NCI-H524 (cell line): ENCODE data around the gene CCDC6.

Experiments used
- DNase-seq, 2 experiments: peaks; one replicate each; lab custom pipeline; 2025; lab: John Stamatoyannopoulos, UW

CCDC6 gene

DNA sequence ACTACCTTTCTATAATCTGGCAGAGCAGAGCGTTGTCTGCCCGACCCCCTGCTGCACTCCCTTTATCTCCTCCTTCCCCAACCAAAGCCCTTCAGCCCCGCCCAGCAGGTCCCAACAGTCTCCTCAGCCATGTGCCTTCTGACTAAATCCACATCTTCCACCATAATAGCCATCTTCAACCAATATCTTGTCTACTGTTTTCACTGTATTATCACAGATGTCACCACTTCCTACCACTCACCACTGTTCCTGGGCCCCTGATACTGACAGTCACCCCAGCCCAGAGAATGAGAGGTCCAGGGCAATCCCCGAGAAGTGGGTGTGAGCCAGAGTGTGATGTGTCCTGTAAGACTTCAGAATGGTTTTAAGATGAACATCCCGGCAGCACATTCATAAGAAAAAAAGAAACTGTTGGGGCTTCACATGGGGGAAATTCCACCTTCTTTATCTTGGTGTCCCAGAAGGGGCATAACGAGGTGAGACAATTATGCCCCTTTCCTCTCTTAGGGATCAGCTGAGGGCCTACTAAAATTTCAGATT, 25.3 kb downstream of the CCDC6 start:
- no peak for DNase-seq

DNA sequence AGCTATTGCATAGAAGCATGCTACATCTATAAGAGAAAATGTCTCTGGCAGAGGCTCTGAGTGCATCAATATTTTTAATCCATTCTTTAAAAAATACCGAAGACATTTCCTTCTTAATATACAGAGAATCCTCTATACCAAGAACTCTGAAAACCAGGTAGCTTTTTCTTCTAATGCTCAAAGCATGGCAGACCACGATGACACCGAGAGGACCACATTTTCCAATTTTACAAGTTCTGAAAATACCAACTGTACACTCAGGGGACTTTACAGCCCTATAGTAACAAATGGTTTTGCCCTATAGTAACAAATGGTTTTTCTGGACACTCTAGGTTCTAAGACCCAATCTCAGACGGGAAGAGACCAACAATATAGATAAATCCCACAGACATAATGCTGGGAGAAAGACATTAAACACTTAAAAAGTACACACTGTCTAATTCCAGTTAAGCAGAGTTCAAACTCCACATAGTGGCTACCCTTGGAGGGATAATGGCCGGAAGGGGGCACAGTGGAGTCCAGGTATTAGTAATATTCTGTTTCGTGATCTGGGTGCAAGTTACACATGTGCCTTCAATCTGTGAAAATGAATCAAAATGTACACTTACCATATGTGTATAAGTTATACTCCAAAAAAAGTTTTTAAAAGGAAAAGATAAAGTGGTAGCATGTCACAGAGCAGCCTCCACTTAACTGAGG, 26.2 kb downstream of the CCDC6 start:
- DNase-seq, result no peak

DNA sequence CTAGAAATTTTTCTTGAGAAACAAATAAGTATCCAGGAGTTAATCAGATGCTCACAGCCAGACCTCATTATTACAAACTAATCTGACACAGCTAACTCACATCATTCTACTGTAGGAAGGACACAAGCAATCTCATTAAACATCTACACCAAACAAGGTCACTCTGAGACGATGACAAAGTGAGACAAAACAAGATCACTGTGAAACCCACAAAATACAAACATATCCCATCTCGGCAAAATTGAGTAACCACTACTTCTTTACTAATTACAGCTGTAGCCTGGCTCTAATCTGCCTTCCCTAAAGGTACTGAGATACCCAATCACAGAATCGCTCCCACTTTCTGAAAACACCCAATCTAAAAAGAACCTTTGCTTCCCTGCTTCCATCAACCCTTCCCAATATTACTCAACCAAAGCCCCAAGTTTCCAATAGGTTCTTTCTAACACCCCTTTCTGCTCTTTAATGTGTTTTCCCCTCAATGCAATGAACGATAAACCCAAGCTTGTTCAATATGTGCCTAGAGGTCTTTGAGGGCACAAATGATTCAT, 26.9 kb downstream of the CCDC6 start:
- DNase-seq, result no peak

DNA sequence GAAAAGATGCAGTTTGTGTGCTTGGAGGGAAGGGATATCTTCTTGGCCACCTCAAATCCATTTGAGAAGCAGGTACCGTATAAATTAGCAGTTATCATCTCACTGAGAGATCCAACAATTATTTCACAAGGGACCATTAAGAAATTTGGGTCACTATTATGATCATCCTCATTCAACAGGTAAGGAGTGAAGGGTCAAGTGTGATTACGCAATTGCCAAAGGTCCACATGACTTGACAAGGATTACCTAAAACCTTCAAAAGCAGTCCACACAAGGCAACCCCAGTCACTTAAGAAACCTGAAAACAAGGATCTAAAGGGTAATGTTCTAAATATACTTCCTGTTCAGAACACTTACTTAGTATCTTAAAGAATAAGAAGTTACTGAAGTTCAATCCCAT, 27.4 kb downstream of the CCDC6 start:
- DNase-seq, result no peak

DNA sequence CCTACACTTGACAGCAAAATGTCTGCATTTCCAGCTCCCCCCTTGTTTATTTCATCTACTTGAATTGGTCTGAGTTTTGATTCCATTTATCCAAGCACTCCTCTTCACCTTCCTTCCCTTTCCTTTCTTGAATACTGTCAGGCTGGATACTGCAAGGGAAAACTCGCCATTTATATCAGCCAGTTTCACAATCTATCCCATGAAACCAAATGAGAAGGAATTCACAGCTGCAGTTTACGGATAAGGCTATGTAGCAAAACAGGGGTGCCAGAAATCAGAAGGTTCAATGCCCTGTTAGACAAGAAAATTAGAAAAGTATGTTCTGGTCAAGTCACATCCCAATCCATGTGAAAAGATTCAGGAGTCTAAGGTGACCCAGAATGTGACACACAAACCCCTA, 28.1 kb downstream of the CCDC6 start:
- no peak for DNase-seq

DNA sequence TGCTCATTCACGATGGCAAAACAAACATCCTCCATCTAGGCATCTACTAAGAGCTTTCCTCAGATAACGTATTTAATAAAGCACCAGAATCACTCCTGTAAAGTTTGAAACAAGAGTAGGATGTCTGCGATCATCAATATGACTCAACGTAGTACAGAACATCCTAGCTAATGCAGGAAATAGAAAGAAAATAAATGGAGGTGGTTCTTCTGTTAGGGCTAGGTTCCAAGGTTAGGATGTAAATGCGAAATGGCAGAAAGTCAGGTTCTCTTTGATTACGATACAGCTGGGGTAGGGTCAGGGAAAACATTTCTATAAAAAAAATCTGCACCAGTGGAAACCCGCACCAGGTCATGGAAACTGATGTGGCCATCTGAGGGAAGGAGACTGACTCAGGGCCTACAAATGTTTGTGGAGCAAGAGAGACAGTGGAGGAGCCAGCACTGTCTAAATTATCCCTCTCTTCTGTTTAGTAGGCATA, 29.1 kb downstream of the CCDC6 start:
- no peak for DNase-seq

DNA sequence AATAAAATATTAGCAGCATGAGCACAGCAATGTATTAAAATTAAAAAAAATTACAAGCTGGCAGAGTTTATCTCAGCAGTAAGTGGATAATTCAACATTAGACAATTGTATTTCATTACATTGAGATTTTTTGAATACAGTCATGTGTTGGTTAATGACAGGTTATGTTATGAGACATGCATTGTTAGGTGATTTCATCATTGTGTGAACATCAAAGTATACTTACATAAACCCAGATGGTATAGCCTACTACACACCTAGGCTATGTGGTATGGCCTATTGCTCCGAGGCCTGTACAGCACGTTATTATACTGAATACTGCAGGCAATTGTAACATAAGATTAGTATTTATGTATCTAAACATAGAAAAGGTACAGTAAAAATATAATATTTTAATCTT, 29.7 kb downstream of the CCDC6 start:
- DNase-seq, result no peak

DNA sequence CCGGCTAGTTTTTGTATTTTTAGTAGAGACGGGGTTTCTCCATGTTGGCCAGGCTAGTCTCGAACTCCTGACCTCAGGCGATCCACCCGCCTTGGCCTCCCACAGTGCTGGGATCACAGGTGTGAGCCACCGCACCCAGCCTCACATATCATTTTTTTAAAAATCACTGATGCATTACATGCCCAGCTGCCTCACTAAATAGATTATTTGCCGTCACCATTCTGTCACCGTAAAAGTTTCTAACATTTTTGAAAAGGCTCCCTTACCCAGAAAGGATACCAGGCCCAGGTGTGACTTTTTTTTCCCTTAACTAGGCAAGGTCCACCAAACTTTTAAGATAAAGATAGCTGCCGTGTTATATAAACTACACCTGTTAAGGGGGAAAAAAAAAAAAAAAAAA, 30.1 kb downstream of the CCDC6 start:
- DNase-seq, result peak; percentile 3 to 57

DNA sequence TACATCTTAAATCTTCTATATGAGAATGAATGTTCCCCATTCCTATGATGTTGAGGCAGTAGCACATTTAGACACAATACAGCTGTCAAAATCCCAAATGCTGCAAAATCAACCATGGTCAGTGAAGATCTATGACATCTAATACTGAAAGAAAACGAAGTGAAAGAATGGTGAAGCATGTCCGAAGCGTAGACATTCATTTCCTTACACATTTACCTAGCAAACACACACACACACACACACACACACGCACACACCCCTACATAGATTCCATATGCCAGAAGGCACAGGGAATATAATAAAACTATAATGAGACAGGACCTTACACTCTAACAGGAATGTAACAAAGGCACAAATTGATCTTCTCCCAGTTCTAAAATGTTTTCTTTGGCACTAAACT, 32.5 kb downstream of the CCDC6 start:
- DNase-seq, result no peak

DNA sequence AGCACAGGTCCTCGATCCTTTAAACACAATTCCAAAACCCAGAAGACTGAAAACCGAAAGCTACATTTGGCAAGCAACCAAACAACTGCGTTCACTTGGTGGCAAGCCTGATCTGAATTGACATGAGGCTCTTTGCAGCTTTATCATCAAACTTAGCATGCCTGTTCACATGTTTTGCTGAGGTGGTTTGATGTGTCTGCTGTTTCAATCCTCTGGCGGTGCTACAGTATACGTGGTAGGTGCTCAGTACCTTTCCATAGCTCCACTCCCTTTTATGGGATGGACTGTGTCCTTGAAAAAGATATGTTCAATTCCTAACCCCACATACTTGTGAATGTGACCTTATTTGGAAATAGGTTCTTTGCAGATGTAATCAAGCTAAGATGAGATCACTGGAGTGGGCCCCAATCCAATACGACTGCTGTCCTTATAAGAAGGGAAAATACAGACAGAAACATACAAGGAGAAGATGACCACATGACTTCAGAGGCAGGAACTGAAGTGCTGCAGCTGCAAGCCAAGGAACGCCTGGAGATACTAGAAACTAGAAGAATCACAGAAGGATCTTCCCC, 33.4 kb downstream of the CCDC6 start:
- no peak for DNase-seq

DNA sequence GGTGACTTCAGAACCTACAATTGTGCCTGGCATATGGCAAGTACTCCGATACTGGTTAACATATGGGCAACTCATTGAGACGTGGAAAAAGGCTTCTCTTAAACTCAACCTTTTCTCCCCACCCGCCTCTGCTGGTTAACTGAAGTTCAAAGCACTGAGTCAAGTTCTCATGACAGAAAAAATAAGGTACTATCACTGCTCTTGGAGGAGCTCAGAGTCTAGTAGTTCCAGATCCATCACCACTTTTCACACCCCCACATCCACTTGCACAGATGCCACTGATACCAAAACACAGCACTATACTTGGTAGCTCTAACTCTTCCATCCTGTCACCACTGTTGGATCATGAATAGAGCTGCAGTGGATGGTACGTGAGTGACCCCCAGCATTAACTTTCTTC, 36.2 kb downstream of the CCDC6 start:
- DNase-seq, result peak; percentile 51 to 84

DNA sequence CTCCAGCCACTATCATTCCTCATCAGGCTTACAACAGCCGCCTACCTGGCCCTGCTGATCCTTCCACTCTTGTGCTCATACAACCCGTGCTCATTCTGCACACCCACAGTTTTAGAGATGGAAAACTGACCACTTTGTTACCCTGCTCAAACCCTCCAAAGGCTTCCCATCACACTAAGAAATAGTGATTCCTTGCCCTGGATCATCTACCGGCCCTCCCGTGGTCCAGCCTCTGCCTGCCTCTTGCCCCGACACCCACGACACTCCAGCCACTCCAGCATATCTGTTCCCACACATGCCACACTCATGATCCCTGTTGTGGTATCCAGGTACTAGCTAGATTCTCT, 36.8 kb downstream of the CCDC6 start:
- no peak for DNase-seq

DNA sequence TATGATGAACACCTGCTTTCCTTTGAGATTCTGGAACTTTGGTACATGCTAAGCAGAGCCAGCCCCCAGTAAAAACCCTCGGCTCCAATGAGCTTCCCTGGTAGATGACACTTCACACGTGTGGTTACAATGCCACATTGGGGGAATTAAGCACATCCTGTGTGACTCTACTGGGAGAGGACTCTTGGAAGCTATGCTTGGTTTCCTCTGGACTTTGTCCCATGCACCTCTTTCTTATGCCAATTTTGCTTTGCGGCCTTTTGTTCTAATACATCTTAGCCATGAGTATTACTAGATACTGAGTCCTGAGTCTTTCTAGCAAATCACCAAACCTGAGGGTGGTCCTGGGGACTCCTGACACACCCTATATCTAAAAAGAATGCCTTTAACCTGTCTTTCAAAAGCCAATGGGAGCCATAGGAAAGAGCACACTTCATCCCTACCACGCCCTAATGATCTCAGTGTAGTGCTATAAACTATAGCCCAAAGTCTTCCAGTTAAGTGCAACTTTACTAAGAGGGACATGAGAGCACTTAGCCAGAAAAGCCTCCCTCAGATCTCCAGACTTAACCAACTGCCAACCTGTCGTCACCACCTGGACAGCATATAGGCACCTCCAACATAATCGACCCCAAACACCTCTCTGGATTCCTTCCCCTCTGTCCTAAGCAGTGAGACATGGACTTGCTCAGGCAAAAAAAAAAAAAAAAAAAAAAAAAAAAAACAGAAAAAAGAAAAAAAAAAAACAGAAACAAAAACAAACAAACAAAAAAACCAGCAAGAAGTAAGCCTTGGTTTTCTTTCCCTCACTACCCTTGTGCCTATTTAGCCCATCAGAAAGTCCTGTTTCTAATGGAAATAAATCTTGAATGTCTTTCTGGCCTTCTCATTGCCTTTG, 37.4 kb downstream of the CCDC6 start:
- DNase-seq, result peak; percentile 75 to 83

DNA sequence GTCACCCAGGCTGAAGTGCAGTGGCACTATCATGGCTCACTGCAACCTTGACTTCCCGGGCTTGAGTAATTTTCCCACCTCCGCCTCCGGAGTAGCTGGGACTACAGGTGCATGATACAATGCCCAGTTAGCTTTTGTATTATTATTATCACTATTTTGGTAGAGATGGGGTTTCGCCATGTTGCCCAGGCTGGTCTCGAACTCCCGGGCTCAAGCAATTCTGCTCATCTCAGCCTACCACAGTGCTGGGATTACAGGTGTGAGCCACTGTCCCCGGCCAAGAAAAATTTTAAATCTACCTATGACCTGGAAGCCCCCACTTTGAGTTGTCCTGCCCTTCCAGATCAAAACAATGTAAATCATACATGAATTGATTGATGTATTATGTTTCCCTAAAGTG, 38.8 kb downstream of the CCDC6 start:
- DNase-seq, result no peak

DNA sequence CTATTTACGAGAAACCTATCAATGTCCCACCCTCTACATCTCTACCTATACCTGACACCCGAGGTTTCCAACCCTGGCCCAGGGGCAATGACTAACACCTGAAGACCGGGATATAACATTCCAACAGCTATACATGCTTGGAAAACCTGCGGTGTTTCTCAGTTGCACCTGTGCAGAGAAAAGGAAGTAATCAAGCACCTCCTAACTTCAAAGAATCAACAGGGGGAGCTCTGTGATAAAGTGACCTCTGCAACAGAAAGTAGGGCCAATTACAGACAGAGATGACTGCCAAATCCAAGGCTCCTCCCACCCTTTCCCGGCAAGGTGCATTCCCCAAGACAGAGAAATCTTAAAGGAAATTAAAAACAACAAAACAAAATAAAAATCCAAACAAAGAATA, 41.3 kb downstream of the CCDC6 start:
- peak; percentile 8 to 33 for DNase-seq

DNA sequence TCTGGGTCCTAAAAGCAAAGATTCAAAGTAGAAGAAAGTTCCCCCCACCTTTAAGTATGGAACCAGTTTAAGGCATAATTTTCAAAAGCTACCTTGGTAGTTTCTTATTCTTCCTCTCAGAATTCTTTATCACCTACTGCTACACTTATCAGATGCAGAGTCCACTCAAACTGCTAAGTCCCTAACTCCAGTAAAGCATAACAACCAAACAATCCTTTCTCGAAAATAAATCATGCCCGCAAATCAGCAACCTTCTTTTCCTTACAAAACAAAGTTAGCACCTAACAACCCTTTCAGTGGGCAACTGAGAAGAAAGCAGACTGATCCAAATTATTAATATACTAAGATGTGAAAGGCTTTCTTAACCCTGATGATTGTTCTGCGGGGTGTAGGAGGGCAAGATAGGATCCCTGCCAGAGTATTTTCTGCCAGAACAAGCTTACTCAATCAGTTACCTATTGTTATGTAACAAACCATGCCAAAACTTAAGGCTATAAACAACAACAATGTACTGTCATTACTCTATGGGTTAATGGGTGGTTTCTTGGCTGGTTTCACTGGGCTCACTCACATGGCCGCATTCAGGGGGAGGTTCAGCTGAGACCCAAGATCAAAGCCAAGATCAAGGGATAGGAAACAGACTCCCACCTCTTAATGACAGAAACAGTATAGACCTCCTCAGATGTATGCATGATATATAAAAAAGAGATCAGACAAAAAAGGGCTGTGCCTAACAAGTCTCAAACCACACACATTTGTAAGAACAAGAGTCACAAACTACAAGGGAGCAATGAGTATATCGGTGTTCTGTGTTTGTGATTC, 42.0 kb downstream of the CCDC6 start:
- no peak for DNase-seq

DNA sequence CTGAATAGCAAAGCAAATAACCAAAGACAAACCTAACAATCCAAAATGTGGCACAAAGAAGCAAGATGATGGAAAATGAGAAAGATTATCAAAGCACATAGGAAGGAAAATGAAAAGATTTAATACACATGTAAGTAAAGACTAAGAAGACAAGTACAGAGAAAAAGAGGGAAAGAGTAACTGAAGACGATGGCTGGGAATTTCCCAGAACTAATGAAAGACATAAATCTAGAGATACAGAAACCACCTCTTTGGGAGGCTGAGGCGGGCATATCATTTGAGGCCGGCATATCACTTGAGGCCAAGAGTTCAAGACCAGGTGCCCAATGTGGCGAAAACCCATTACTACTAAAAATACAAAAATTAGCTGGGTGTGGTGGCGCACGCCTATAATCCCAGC, 46.8 kb downstream of the CCDC6 start:
- DNase-seq, result no peak

DNA sequence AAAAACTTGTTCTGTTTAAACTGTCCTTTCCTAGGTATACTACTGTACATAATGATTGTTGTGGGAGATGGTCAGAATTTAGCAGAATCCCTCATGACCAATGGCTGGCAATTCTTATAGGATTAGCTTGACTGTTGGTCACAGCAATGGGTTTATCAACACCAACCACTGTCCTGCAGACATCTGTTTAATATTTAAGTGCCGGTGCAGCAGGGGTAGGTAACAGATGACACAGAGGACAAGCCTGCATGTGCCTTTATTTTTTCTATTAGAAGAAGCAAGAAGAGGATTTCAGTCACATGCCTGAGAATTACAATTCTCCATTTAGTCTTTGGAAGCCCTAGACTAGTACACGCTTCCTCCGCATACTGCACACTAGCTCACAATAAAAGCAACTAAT, 48.4 kb downstream of the CCDC6 start:
- no peak for DNase-seq

DNA sequence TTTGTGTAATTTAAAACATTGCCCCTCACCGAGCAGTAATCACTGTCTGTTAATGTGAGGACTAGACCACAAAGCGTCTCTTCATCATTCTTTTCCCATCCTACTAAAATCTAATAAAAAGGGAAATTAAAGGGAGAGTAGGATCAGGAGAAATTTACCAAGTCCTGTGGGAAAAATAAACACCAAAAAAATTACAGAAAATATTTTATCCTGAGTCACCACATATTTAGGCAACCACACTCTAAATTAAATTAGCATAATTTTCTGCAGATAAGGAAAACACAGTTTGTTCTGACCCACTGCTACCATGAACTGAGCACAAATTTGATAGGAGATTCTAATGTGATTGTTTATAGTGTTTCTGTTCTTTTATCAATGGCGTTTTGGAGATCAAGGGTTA, 49.3 kb downstream of the CCDC6 start:
- no peak for DNase-seq

DNA sequence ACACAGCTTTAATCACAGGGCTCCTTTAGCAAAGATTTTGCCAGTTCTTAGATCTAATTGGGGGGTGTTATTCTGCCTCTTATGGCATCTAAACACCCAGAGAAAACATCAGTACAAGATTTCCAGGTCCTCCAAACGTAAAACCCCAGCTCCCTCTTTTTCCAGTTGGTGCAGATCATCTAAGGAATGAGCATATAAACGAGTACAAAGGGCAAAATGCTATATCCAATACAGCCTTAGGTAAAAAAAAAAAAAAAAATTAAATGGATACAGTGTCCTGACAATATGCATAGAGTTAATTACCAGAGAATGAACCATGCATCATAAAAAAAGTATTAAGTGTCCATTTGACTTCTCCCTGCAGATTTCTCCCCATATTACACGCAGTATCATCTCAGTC, 50.3 kb downstream of the CCDC6 start:
- no peak for DNase-seq

DNA sequence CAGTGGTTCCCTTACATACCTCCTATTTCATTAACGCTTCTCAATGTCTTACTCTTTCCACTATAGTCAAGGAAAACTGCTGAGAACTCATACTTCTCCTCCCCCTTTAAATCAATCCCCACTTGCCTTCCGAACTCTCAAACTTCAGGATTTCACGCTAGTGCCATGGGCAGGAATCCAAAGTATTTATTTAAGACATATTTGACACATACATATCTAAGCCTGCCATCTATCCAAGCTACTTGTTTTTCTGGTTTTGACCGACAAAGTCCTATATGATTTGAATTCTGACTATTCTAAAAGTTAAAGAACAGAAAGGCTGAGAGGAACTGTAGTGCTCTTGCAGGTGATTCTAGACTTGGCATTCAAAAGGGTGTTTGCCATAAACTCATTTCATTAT, 51.8 kb downstream of the CCDC6 start:
- no peak for DNase-seq

DNA sequence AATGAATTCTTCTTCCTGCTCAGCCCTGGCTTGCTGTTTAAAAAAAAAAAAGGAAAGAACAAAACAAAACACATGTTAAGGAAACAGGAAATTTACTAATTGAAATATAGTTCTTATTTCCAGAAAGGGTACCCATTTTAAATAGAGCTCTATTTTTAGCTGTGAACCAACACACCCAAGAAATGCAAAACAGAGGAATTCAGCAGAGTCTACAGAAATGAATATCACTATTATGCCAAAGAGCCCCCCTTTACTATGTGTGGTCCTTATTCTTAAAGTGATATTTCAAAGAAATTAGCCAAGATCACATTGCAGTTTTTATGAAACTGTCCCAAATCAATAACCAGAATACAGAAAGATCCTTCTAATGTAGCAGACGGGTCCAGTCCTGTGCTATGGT, 53.7 kb downstream of the CCDC6 start:
- DNase-seq, result no peak
